Measurements from ENCODE around the gene TTC9.

DNA sequence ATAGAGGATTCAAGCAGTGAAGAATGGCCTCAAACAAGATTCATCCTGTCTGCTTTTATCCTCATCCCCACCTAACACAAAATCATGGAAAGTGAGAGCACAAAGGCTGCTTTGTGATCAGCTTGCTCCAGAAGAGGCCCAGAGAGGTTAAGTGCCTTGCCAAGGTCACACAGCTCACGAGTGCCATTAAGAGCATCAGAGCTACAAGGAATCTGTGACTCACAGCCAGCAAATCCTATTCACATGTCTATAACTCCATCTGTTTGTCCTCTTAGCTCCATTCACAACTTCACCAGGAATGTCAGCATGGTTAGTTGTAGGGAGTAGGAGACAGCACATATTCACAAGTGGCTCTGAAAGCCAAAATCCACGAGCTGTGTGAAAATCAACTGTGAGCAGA lies 79.8 kb downstream of the TTC9 start:
- TF ChIP-seq, protein P1, sequence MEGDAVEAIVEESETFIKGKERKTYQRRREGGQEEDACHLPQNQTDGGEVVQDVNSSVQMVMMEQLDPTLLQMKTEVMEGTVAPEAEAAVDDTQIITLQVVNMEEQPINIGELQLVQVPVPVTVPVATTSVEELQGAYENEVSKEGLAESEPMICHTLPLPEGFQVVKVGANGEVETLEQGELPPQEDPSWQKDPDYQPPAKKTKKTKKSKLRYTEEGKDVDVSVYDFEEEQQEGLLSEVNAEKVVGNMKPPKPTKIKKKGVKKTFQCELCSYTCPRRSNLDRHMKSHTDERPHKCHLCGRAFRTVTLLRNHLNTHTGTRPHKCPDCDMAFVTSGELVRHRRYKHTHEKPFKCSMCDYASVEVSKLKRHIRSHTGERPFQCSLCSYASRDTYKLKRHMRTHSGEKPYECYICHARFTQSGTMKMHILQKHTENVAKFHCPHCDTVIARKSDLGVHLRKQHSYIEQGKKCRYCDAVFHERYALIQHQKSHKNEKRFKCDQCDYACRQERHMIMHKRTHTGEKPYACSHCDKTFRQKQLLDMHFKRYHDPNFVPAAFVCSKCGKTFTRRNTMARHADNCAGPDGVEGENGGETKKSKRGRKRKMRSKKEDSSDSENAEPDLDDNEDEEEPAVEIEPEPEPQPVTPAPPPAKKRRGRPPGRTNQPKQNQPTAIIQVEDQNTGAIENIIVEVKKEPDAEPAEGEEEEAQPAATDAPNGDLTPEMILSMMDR (IDR thresholded peaks at IDR 0.05): no peak
- no peak for TF ChIP-seq POLR2A (IDR thresholded peaks at IDR 0.05)

Measured in testis (tissue), 2 donors.